K562 (cell line): Measurements from ENCODE around the gene TRAP1. TPM values are rescaled to one million over a fixed set of nuclear protein-coding genes. Genes with fewer than 3 reads are reported as not detected.

Source experiments
- DPF2 ChIP-seq: fragments of 450-650 bp; IDR thresholded peaks from 2 replicates; pipeline ENCODE4 v1.6.1; 2016
- ELF4 ChIP-seq: fragments of 450-650 bp; formaldehyde crosslinking; IDR thresholded peaks from 2 replicates; pipeline ENCODE4 v1.4.0; 2022; ENCODE audit warnings: missing genetic modification characterization
- FOXK2 ChIP-seq, 2 experiments: fragments of 450-650 bp; IDR thresholded peaks in 1 of 2; conservative IDR thresholded peaks in 1 of 2; 2 replicates each; pipeline ENCODE4 v1.6.1; 2016; ENCODE audit warnings: low read depth in 2 of 2, mild to moderate bottlenecking in 1 of 2
- TAF15 ChIP-seq: fragments of 200-400 bp; formaldehyde crosslinking; IDR thresholded peaks from 2 replicates; pipeline ENCODE4 v1.6.1; 2017; ENCODE audit warnings: mild to moderate bottlenecking, low read depth, low read length, moderate library complexity
- TSC22D4 ChIP-seq: fragments of 450-650 bp; IDR thresholded peaks from 2 replicates; pipeline ENCODE4 v1.6.1; 2016; ENCODE audit warnings: missing genetic modification characterization, missing biosample characterization, control low read depth
- ZNF184 ChIP-seq: sonication (generic); formaldehyde crosslinking; IDR thresholded peaks from 2 replicates; pipeline ENCODE4 v1.5.0; 2020; ENCODE audit warnings: missing genetic modification reagents
- ZNF778 ChIP-seq: fragments of 450-650 bp; formaldehyde crosslinking; IDR thresholded peaks from 2 replicates; pipeline ENCODE4 v1.4.0; 2020; ENCODE audit warnings: mild to moderate bottlenecking, moderate library complexity
- polyA plus RNA-seq, 8 experiments: library from polyadenylated mRNA; depleted of rRNA in 4 of 8; stranded (reverse) in 5 of 8; unstranded in 3 of 8; fragments of >200 nt; fragmentation: Nextera tagmentation in 2 of 8; fragmentation: Illumina TruSeq in 1 of 8; extraction: Ambion mirVana in 2 of 8; extraction: Trizol in 1 of 8; gene quantifications; 2 replicates each; pipeline versions ENCODE4 v1.2.1 to v1.2.3, GENCODE V29; 2011 to 2014; ENCODE audit warnings: inconsistent platforms in 1 of 8, missing spikeins in 1 of 8
- total RNA-seq, 7 experiments: library from RNA; depleted of rRNA in 6 of 7; stranded (reverse); fragments of >200 nt in 6 of 7; fragmentation: Illumina TruSeq in 2 of 7; extraction: Trizol in 2 of 7; gene quantifications; 2 replicates each; pipeline versions ENCODE4 v1.2.1 to v1.2.3, GENCODE V29; 2011 to 2021; ENCODE audit warnings: low replicate concordance in 1 of 7
- TF ChIP-seq, protein P1 (sequence below): sonication (generic); formaldehyde crosslinking; IDR thresholded peaks from 2 replicates; pipeline ENCODE4 v1.8.0; 2022; ENCODE audit warnings: mild to moderate bottlenecking, missing genetic modification reagents
- TF ChIP-seq, protein P2 (sequence below): fragments of 450-650 bp; formaldehyde crosslinking; IDR thresholded peaks from 2 replicates; pipeline ENCODE4 v1.4.0; 2020; ENCODE audit warnings: mild to moderate bottlenecking, moderate library complexity

The TRAP1 gene
- total and polyA plus RNA-seq, 9 of the 15 experiments (the other 6 are each of a cell fraction or from before 2014, with no cell fraction given) = 19.1 to 436 (median 301) TPM

DNA sequence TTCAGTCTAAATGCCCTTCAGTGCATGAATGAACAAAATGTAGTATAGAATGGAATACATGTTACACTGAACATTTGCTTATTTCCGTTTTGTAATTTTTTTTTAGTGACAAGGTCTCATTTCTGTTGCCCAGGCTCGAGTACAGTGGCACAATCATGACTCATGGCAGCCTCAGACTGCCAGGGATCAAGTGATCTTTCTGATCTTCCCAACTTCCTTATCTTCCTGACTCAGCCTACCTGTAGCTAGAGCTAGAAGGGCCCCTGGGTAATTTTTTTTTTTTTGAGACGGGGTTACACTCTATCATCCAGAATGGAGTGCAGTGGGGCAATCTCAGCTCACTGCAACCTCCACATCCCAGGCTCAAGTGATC, 98.6 kb downstream of the TRAP1 start (continued):
- TF ChIP-seq ZNF778 (CRISPR knock-in tag) = no peak
- no peak for TF ChIP-seq ZNF184
- TF ChIP-seq TSC22D4 (tag) = no peak
- TF ChIP-seq, protein P1, sequence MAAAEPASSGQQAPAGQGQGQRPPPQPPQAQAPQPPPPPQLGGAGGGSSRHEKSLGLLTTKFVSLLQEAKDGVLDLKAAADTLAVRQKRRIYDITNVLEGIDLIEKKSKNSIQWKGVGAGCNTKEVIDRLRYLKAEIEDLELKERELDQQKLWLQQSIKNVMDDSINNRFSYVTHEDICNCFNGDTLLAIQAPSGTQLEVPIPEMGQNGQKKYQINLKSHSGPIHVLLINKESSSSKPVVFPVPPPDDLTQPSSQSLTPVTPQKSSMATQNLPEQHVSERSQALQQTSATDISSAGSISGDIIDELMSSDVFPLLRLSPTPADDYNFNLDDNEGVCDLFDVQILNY (CRISPR knock-in tag) = no peak
- TF ChIP-seq TAF15 = no peak
- TF ChIP-seq, protein P2, sequence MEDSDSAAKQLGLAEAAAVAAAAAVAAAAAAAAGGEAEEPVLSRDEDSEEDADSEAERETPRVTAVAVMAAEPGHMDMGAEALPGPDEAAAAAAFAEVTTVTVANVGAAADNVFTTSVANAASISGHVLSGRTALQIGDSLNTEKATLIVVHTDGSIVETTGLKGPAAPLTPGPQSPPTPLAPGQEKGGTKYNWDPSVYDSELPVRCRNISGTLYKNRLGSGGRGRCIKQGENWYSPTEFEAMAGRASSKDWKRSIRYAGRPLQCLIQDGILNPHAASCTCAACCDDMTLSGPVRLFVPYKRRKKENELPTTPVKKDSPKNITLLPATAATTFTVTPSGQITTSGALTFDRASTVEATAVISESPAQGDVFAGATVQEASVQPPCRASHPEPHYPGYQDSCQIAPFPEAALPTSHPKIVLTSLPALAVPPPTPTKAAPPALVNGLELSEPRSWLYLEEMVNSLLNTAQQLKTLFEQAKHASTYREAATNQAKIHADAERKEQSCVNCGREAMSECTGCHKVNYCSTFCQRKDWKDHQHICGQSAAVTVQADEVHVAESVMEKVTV (CRISPR knock-in tag) = no peak
- no peak for TF ChIP-seq ELF4 (CRISPR knock-in tag)
- peak; percentile 40; the same call in 1 of the 2 replicates for TF ChIP-seq DPF2
- TF ChIP-seq FOXK2 (conservative IDR thresholded peaks at IDR 0.05 in 1 of 2, IDR thresholded peaks at IDR 0.05 in 1 of 2; ENCODE audit: low read depth in 2 of 2) = no peak
